Measurements from ENCODE around the gene NKG7.
A peak's percentile ranks its signal among the peaks of the same experiment; 100 is the strongest.

Gene NKG7

GRCh38 chr19:51337861-51338562 is 34.4 kb downstream of the NKG7 start:
- TF ChIP-seq FOXM1 (IDR thresholded peaks at IDR 0.05; ENCODE audit: borderline replicate concordance, low read depth) (no peak), TAF1 (IDR thresholded peaks at IDR 0.05; ENCODE audit: low read depth) (no peak), EGR1 (IDR thresholded peaks at IDR 0.05) (no peak), RAD21 (IDR thresholded peaks at IDR 0.05; ENCODE audit: low read depth) (no peak), EP300 (IDR thresholded peaks at IDR 0.05; ENCODE audit: borderline replicate concordance) (no peak), TEAD4 (IDR thresholded peaks at IDR 0.05) (no peak), ZBTB7A (IDR thresholded peaks at IDR 0.05; ENCODE audit: low read depth) (no peak), CEBPB (IDR thresholded peaks at IDR 0.05) (no peak), NFIC (IDR thresholded peaks at IDR 0.05) (no peak), TCF12 (IDR thresholded peaks at IDR 0.05; ENCODE audit: low read depth) (no peak), USF1 (IDR thresholded peaks at IDR 0.05) (no peak), CREB1 (IDR thresholded peaks at IDR 0.05; ENCODE audit: low read depth) (no peak), YY1 (IDR thresholded peaks at IDR 0.05; ENCODE audit: low read depth) (no peak)
- TF ChIP-seq, protein P1, sequence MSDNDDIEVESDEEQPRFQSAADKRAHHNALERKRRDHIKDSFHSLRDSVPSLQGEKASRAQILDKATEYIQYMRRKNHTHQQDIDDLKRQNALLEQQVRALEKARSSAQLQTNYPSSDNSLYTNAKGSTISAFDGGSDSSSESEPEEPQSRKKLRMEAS (IDR thresholded peaks at IDR 0.05), result no peak
- TF ChIP-seq, protein P2, sequence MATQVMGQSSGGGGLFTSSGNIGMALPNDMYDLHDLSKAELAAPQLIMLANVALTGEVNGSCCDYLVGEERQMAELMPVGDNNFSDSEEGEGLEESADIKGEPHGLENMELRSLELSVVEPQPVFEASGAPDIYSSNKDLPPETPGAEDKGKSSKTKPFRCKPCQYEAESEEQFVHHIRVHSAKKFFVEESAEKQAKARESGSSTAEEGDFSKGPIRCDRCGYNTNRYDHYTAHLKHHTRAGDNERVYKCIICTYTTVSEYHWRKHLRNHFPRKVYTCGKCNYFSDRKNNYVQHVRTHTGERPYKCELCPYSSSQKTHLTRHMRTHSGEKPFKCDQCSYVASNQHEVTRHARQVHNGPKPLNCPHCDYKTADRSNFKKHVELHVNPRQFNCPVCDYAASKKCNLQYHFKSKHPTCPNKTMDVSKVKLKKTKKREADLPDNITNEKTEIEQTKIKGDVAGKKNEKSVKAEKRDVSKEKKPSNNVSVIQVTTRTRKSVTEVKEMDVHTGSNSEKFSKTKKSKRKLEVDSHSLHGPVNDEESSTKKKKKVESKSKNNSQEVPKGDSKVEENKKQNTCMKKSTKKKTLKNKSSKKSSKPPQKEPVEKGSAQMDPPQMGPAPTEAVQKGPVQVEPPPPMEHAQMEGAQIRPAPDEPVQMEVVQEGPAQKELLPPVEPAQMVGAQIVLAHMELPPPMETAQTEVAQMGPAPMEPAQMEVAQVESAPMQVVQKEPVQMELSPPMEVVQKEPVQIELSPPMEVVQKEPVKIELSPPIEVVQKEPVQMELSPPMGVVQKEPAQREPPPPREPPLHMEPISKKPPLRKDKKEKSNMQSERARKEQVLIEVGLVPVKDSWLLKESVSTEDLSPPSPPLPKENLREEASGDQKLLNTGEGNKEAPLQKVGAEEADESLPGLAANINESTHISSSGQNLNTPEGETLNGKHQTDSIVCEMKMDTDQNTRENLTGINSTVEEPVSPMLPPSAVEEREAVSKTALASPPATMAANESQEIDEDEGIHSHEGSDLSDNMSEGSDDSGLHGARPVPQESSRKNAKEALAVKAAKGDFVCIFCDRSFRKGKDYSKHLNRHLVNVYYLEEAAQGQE (IDR thresholded peaks at IDR 0.05; ENCODE audit: low read depth), result no peak

- TF ChIP-seq, protein P2 (IDR thresholded peaks at IDR 0.05; ENCODE audit: low read depth), result no peak
- TF ChIP-seq USF1 (IDR thresholded peaks at IDR 0.05) (no peak), EGR1 (IDR thresholded peaks at IDR 0.05) (no peak), RAD21 (IDR thresholded peaks at IDR 0.05; ENCODE audit: low read depth) (no peak), YY1 (IDR thresholded peaks at IDR 0.05; ENCODE audit: low read depth) (no peak), NFIC (IDR thresholded peaks at IDR 0.05) (no peak), CREB1 (IDR thresholded peaks at IDR 0.05; ENCODE audit: low read depth) (no peak), TAF1 (IDR thresholded peaks at IDR 0.05; ENCODE audit: low read depth) (no peak), TCF12 (IDR thresholded peaks at IDR 0.05; ENCODE audit: low read depth) (no peak), TEAD4 (IDR thresholded peaks at IDR 0.05) (no peak), FOXM1 (IDR thresholded peaks at IDR 0.05; ENCODE audit: borderline replicate concordance, low read depth) (no peak)
- TF ChIP-seq, protein P1 (IDR thresholded peaks at IDR 0.05), result no peak
Observed at GRCh38 chr19:51337141-51337860, 35.2 kb downstream of the NKG7 start.

DNA sequence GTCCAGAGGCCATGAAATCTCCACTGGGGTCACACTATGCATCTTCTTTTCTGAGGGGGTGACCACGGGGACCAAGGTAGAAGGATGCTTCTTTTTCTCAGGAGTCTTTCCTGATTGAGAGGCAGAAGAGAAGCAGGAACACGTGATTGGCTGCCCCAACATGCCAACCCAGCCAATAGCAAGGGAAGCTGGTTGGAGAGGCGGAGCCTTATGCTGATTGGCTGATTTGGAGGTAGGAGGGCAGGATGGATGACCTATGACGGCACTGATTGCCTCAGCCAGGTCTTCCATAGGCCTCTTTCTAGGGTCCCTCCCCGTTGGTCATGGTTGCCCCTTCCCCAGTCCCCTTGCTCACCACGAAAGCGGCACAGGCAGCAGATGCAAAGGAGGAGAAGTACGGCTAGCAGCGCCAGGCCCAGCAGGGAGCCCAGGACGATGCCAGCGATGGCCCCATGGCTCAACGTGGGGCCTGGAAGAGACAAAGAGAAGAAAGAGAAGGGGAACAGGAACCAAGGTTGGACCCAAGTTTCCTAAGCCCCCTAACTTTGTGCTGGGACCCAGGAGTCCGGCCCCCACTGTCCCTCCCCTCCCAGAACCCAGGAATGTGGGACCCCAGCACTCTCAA is 38.5 kb downstream of the NKG7 start:
- TF ChIP-seq CEBPB (IDR thresholded peaks at IDR 0.05) (no peak), USF1 (IDR thresholded peaks at IDR 0.05) (peak; percentile 34; the same call in 1 of the 2 replicates), TAF1 (IDR thresholded peaks at IDR 0.05; ENCODE audit: low read depth) (no peak)
- TF ChIP-seq, protein P2 (IDR thresholded peaks at IDR 0.05; ENCODE audit: low read depth), result no peak
